ENCODE data around the gene ADORA2A. TPM values are rescaled to one million over a fixed set of nuclear protein-coding genes. Genes with fewer than 3 reads are reported as not detected.

ADORA2A gene
- total and polyA plus RNA-seq, 8 donors, result 0.58 to 7.1 (median 1.6) TPM; not detected in 1

- no peaks in the 10 kb centered on the region for H3K27me3 ChIP-seq
- DNase-seq, result no peak
- WGBS, 5 donors, result 78 to 90% (median 87%) methylated on average over 2 of the region's 2 CpGs
- H3K4me3 ChIP-seq, result no peak overlapping the region
- H3K9me3 ChIP-seq, result no peaks in the 10 kb centered on the region
- intact Hi-C loops (cut with DNase I; ENCODE audit: low total_unique reads), result no loop called here
- peaks cover 0 to 18% (median under 1%) of the 10 kb centered on the region in 4 donors for H3K36me3 ChIP-seq
- no peak for TF ChIP-seq CTCF (IDR thresholded peaks at IDR 0.05)
- TF ChIP-seq POLR2AphosphoS5 (IDR thresholded peaks at IDR 0.05), result no peak
- peaks cover 8 to 40% (median 21%) of the 10 kb centered on the region in 4 donors for H3K4me1 ChIP-seq
- peak overlapping the region in 3 of 5 donors; percentile 62 to 71 (median 65) for H3K27ac ChIP-seq
These were observed 37.2 kb upstream of the ADORA2A start for GRCh38 chr22:24390156-24390555.

- Histone ChIP-seq H3K27me3 (no peaks in the 10 kb centered on the region), H3K9me3 (no peaks in the 10 kb centered on the region), H3K27ac (peak overlapping the region in 4 of 5 donors; percentile 45 to 71 (median 64)), H3K4me3 (no peak overlapping the region), H3K4me1 (peaks cover 8 to 40% (median 21%) of the 10 kb centered on the region in 4 donors), H3K36me3 (peaks cover 2 to 23% (median 4%) of the 10 kb centered on the region in 4 donors)
- intact Hi-C loops (cut with DNase I; ENCODE audit: low total_unique reads), result no loop called here
- peak in 1 of 2 donors; percentile 51 for DNase-seq
- TF ChIP-seq CTCF (IDR thresholded peaks at IDR 0.05), result no peak
- no peak for TF ChIP-seq POLR2A (IDR thresholded peaks at IDR 0.05)
- TF ChIP-seq EP300 (IDR thresholded peaks at IDR 0.05), result no peak
- TF ChIP-seq POLR2AphosphoS5 (IDR thresholded peaks at IDR 0.05), result no peak
- 53 to 79% (median 69%) methylated on average over 7 of the region's 7 CpGs for WGBS, 5 donors
These were observed 36.8 kb upstream of the ADORA2A start for GRCh38 chr22:24390576-24390975.

GRCh38 chr22:24391836-24392217 is 35.6 kb upstream of the ADORA2A start:
- Histone ChIP-seq H3K27me3 (no peaks in the 10 kb centered on the region), H3K4me1 (peaks cover 8 to 40% (median 21%) of the 10 kb centered on the region in 4 donors), H3K36me3 (peaks cover 11 to 31% (median 17%) of the 10 kb centered on the region in 4 donors), H3K9me3 (no peaks in the 10 kb centered on the region), H3K4me3 (no peak overlapping the region), H3K27ac (peak overlapping the region in 4 of 5 donors; percentile 35 to 71 (median 64))
- intact Hi-C loops (cut with DNase I; ENCODE audit: low total_unique reads), result no loop called here
- TF ChIP-seq EP300 (IDR thresholded peaks at IDR 0.05) (no peak), CTCF (IDR thresholded peaks at IDR 0.05) (no peak), POLR2A (IDR thresholded peaks at IDR 0.05) (no peak), POLR2AphosphoS5 (IDR thresholded peaks at IDR 0.05) (no peak)
- DNase-seq, result no peak
- 75 to 88% (median 84%) methylated on average over 3 of the region's 3 CpGs for WGBS, 5 donors

GRCh38 chr22:24392218-24392931 is 35.0 kb upstream of the ADORA2A start:
- no peaks in the 10 kb centered on the region for H3K9me3 ChIP-seq
- H3K27ac ChIP-seq, result peak overlapping the region in 3 of 5 donors; percentile 62 to 71 (median 65)
- peaks cover 13 to 36% (median 22%) of the 10 kb centered on the region in 4 donors for H3K36me3 ChIP-seq
- no peak for TF ChIP-seq EP300 (IDR thresholded peaks at IDR 0.05)
- TF ChIP-seq POLR2A (IDR thresholded peaks at IDR 0.05), result no peak
- no peak for TF ChIP-seq CTCF (IDR thresholded peaks at IDR 0.05)
- TF ChIP-seq POLR2AphosphoS5 (IDR thresholded peaks at IDR 0.05), result no peak
- intact Hi-C loops (cut with DNase I; ENCODE audit: low total_unique reads), result no loop called here
- no peaks in the 10 kb centered on the region for H3K27me3 ChIP-seq
- H3K4me1 ChIP-seq, result peaks cover 8 to 40% (median 21%) of the 10 kb centered on the region in 4 donors
- no peak overlapping the region for H3K4me3 ChIP-seq
- DNase-seq, result no peak
- 64 to 78% (median 75%) methylated on average over 4 of the region's 4 CpGs for WGBS, 5 donors

All from stomach (tissue), 9 donors.